ENCODE measurements around the gene AVP.

GRCh38 chr20:3084986-3085360 lies 449 bp upstream of the AVP start:
- TF ChIP-seq CTCF (optimal IDR thresholded peaks at IDR 0.05 in 1 of 3, IDR thresholded peaks at IDR 0.05 in 1 of 3, conservative IDR thresholded peaks at IDR 0.05 in 1 of 3; ENCODE audit: extremely low read depth in 1 of 3, insufficient read depth in 2 of 3, low read length in 3 of 3) (no peak), EZH2 (IDR thresholded peaks at IDR 0.05; ENCODE audit: low read length) (no peak)

Measured in keratinocyte (primary cell).